GM18867 (cell line): ENCODE measurements around the gene UMODL1.
"Not testable (repeated sequence)": the region's sequence is repeated elsewhere in the genome, so short reads cannot be mapped to it uniquely, and the experiment has no call there.

Experiments
- ATAC-seq: cut with Tn5 transposase; IDR thresholded peaks from one replicate; pipeline ENCODE4 v1.9.1; 2021; ENCODE audit warnings: mild to moderate bottlenecking, moderate library complexity; ENCODE audit not compliant: unreplicated experiment

The UMODL1 gene

GRCh38 chr21:42160765-42161164 is 89.6 kb downstream of the UMODL1 start:
- ATAC-seq: no peak

GRCh38 chr21:42161401-42161955 is 90.4 kb downstream of the UMODL1 start:
- ATAC-seq: no peak

DNA sequence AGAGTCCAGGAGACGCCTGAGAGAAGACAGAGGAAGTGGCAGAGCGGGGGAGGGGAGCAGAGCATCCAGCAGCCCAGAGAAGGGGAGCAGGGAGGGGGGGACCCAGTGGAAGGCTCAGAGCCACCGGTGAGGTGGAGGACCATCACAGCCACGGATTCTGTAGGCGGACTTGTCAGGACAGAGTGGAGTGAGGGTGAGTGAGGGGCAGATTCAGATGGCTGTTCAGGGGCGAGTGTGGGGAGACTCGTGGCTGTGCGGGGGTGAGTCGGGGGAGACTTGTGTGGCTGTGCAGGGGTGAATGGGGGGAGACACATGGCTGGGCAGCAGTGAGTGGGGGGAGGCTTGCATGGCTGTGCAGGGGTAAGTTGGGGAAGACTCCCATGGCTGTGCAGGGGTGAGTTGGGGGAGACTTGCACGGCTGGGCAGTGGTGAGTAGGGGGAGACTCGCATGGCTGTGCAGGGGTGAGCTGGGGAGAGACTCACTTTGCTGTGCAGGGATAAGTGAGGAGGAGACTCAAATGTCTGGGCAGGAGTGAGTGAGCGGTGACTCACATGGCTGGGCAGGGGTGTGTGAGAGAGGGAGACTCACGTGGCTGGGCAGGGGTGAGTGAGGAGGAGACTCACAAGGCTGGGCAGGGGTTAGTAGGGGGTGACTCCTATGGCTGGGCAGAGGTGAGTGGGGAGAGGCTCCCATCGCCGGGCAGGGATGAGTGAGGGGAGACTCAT is 91.0 kb downstream of the UMODL1 start:
- no peak for ATAC-seq

DNA sequence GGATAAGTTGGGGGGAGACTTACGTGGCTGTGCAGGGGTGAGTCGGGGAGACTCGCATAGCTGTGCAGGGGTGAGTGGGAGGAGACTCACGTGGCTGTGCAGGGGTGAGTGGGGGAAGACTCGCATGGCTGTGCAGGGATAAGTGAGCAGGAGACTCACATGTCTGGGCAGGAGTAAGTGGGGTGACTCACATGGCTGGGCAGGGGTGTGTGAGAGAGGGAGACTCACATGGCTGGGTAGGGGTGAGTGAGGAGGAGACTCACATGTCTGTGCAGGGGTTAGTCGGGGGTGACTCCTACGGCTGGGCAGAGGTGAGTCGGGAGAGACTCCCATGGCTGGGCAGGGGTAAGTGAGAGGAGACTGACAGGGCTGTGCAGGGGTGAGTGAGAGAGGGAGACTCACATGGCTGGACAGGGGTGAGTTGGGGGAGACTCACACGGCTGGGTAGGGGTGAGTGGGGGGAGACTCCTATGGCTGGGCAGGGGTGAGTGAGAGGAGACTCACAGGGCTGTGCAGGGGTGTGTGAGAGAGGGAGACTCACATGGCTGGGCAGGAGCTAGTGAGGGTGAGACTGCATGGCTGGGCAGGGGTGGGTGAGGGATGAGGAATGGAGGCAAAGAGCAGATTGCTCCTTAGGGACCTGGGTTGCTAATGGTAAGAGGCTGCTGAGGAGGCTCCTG is 91.9 kb downstream of the UMODL1 start:
- no peak for ATAC-seq

DNA sequence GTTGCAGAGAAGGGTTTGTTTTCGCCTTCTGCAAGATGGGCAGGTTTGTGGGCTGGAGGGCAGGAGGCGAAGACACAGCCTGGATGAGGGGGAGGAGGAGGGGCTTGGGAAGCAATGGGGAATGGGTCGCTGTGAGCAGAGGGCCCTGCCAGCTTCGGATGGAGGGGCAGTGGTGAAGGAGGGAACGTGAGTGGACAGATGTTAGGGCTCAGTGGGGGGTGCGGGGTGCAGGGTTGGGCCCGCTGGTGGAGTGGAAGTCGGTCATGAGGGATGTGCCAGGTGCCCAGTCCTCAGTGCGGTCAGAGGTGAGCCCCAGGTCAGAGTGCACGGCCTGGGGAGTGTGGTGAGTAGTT is 92.4 kb downstream of the UMODL1 start:
- ATAC-seq: no peak

- ATAC-seq: peak; percentile 50
These were observed 93.1 kb downstream of the UMODL1 start for GRCh38 chr21:42164064-42164789.

- no peak for ATAC-seq
These were observed 93.7 kb downstream of the UMODL1 start for GRCh38 chr21:42164818-42165217.

DNA sequence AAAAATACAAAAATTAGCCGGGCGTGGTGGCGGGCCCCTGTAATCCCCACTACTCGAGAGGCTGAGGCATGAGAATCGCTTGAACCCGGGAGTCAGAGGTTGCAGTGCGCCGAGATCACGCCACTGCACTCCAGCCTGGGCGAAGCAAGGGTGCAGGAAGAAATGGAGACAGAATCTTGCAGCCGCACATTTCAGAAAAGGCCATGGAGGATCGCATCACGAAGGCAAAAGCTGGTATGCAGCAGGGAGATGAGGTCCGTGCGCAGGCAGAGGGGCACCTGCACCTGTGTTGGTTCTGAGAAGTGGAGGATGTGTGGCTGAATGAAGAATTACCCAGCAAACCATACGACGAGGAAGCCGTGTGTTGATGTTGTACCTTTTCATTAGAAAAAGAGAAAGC is 94.8 kb downstream of the UMODL1 start:
- ATAC-seq: no peak

DNA sequence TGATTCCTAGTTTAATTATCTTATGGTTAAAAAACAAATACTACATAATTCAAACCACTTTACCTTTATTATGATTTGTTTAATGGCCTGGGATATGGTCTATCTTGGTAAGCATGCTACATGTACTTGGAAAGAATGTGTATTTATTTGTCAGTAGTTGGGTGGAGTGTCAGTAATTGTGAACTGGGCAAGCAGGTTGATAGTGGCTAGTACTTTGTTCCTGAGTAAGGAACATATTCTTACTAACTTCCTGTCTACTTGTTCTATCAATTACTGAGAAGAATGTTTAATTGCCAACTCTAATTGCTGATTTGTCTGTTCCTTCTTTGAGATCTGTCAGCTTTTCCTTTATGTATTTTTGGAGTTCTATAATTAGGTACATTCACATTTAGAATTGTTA is 98.6 kb downstream of the UMODL1 start:
- ATAC-seq: no peak

DNA sequence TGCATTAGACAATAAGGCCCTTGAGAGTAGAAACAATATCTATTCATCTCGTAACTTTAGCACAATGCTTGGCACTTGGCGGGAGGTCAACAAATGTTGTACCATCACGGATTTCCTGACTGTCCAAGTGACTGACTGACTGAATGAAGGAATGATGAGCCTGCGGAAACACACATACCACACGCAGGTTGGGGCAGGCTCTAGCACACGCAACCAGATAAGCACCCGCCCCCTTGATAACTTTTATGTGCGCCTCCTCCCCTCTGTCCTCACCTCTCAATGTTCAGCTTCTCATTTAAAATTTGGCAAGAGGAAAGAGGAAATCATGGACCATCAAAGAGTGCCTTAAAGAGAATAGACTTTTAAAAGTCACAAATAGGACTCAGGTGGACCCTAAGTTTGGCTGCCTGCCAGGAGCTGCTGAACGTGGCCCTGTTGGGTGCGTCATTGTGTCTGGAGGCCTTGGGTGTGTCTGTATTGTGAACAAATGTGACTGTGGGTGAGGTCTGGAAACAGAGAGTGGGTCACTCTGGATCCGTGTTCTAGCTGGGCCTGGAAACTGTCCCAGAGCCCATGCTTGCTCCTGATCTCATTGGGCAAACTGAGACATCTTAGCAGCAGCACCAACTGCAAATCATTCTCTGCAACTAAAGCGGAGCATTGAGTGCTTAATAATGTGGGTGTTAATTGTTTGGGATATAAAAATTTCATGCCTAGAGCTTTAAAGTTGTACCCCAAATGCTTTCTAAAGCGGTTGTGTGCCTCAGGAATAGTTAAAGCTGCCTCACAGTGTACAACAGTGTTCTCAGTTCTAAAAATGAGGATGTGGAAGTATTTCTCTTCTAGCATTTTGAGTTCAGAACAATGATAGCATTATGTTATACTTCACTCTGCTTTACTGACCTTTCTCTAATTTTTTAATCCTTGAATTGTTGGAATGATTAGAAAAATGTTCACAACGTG is 100.3 kb downstream of the UMODL1 start:
- ATAC-seq: no peak

GRCh38 chr21:42172596-42173483 is 101.7 kb downstream of the UMODL1 start:
- ATAC-seq: no peak

GRCh38 chr21:42174173-42174572 is 103.1 kb downstream of the UMODL1 start:
- no peak for ATAC-seq

- ATAC-seq: no peak
These were observed 104.1 kb downstream of the UMODL1 start for GRCh38 chr21:42175110-42175710.

DNA sequence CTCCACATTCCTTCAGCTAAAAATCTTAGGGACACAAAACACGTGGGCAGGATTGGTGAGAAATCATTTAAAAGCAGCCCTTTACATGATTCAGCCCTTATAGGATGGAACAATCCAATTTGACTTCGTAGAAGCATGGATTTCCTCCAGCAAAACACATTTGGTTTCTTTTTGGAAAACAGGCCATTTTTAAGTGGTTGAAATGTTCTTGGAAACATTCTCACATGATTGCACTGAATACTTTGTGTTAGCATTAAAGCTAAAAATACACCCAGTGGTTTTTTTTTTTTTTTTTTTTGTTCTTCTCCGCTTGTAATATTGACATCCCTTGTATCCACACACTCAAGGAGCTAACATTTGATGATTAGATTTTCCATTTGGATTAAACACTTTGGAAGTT is 105.7 kb downstream of the UMODL1 start:
- ATAC-seq: no peak

DNA sequence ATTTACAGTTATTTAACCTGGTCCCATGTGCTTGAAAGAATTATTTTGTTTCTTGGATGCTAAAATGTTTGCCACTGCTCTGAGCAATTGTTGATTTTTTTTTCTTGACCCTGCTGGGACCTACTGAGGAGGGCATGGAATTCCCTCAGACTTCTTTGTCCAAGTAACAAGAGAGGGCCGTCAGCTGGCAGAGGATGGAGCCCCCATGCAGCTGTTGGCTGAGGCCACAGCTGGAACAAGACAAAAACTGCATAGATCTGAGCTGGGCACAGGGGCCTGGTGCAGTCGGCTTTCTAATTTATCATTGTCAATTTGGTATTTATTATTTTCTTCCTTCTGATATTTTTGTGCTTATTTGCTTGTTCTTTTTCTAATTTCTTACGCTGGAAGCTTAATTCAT is 108.2 kb downstream of the UMODL1 start:
- no peak for ATAC-seq

- not testable (repeated sequence) for ATAC-seq
These were observed 108.9 kb downstream of the UMODL1 start for GRCh38 chr21:42180001-42180400.

DNA sequence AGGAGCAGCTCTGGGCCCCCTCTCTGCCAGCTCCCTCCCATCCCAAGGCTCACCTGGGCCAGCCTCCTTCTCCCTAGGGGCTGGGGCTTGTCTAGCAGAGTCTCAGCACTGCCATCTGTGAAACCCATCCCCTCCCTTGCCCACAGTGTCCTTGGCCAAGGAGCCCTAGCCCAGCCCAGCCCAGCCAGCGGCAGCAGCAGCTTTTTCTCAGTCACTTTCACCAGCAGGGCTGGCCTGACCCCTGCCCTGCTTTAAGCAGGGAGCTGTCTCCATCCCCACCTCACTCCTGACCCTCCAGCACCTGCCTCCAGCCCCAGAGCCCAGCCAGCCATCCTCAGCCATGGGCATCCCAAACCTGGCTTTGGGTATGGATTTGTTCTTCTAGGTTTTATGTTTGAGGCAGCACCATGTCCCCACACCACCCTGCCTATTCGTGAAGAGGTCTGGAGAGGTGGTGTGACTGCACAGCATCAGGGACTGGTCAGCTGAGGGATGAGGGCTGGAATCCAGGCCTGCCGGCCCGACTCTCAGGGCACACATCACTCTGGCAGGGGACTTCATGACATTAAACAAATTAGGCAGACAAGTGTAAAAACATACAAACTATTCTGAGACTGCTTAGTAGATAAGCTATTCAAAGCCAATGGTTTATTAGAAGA is 111.7 kb downstream of the UMODL1 start:
- ATAC-seq: no peak

GRCh38 chr21:42183374-42184266 is 112.5 kb downstream of the UMODL1 start:
- ATAC-seq: no peak
